H9 (cell line): ENCODE results near the gene LIM2. TPM values are rescaled to one million over a fixed set of nuclear protein-coding genes. Genes with fewer than 3 reads are reported as not detected.
A peak's percentile ranks its signal among the peaks of the same experiment; 100 is the strongest.

Source experiments
- DNase-seq: peaks from one replicate; pipeline ENCODE4 v3.0.0-alpha.2; 2017
- H2AFZ ChIP-seq: one replicate; pipeline ENCODE4 v1.6.1; 2013; ENCODE audit warnings: mild to moderate bottlenecking, low read length, control low read depth, moderate library complexity
- H2AK5ac ChIP-seq: 2 replicates; pipeline ENCODE4 v1.6.1; 2013; ENCODE audit warnings: low read length, control low read depth, mixed read lengths; ENCODE audit not compliant: insufficient read length
- H2BK120ac ChIP-seq: one replicate; pipeline ENCODE4 v1.6.1; 2013; ENCODE audit warnings: low read depth, mild to moderate bottlenecking, low read length, control low read depth, inconsistent platforms; ENCODE audit not compliant: poor library complexity, severe bottlenecking
- H2BK12ac ChIP-seq: 2 replicates; pipeline ENCODE4 v1.6.1; 2013; ENCODE audit warnings: low read length, control low read depth, mixed read lengths, low read depth; ENCODE audit not compliant: insufficient read length
- H2BK15ac ChIP-seq: 2 replicates; pipeline ENCODE4 v1.6.1; 2013; ENCODE audit warnings: low read depth, low read length, control low read depth
- H2BK20ac ChIP-seq: one replicate; pipeline ENCODE4 v1.6.1; 2013; ENCODE audit warnings: low read depth, mild to moderate bottlenecking, low read length, control low read depth, inconsistent platforms; ENCODE audit not compliant: poor library complexity, severe bottlenecking
- H2BK5ac ChIP-seq: 2 replicates; pipeline ENCODE4 v1.6.1; 2013; ENCODE audit warnings: low read length, control low read depth, mixed read lengths; ENCODE audit not compliant: insufficient read length
- H3K14ac ChIP-seq: 2 replicates; pipeline ENCODE4 v1.6.1; 2013; ENCODE audit warnings: low read length, control low read depth; ENCODE audit not compliant: insufficient read depth
- H3K18ac ChIP-seq: 2 replicates; pipeline ENCODE4 v1.6.1; 2013; ENCODE audit warnings: low read depth, mild to moderate bottlenecking, mixed read lengths, low read length, control low read depth; ENCODE audit not compliant: insufficient read length
- H3K23ac ChIP-seq: 2 replicates; pipeline ENCODE4 v1.6.1; 2013; ENCODE audit warnings: low read length, control low read depth, mixed read lengths, low read depth; ENCODE audit not compliant: insufficient read length
- H3K23me2 ChIP-seq: 2 replicates; pipeline ENCODE4 v1.6.1; 2013; ENCODE audit warnings: low read depth, mild to moderate bottlenecking, mixed read lengths, low read length, control low read depth; ENCODE audit not compliant: insufficient read length, poor library complexity, severe bottlenecking
- H3K27ac ChIP-seq: 2 replicates; pipeline ENCODE4 v1.5.1; 2013; ENCODE audit warnings: low read length, control low read depth, mixed read lengths, low read depth; ENCODE audit not compliant: insufficient read length
- H3K27me3 ChIP-seq: 2 replicates; pipeline ENCODE4 v1.6.1; 2013; ENCODE audit warnings: low read length, control low read depth, inconsistent platforms; ENCODE audit not compliant: insufficient read depth
- H3K4ac ChIP-seq: 2 replicates; pipeline ENCODE4 v1.6.1; 2013; ENCODE audit warnings: low read depth, mild to moderate bottlenecking, control low read depth, inconsistent platforms, low read length, moderate library complexity
- H3K4me1 ChIP-seq: 2 replicates; pipeline ENCODE4 v1.6.1; 2013; ENCODE audit warnings: low read length, control low read depth, inconsistent platforms; ENCODE audit not compliant: insufficient read depth
- H3K4me2 ChIP-seq: 2 replicates; pipeline ENCODE4 v1.6.1; 2013; ENCODE audit warnings: low read length, control low read depth, mixed read lengths; ENCODE audit not compliant: insufficient read length, insufficient read depth
- H3K56ac ChIP-seq: 2 replicates; pipeline ENCODE4 v1.6.1; 2013; ENCODE audit warnings: low read depth, mild to moderate bottlenecking, mixed read lengths, low read length, control low read depth; ENCODE audit not compliant: insufficient read length
- H3K79me1 ChIP-seq: 2 replicates; pipeline ENCODE4 v1.6.1; 2013; ENCODE audit warnings: low read depth, mild to moderate bottlenecking, moderate library complexity, low read length, control low read depth, inconsistent platforms; ENCODE audit not compliant: insufficient read depth, poor library complexity, severe bottlenecking
- H3K79me2 ChIP-seq: 2 replicates; pipeline ENCODE4 v1.6.1; 2013; ENCODE audit warnings: low read length, control low read depth, inconsistent platforms; ENCODE audit not compliant: insufficient read depth
- H3K9ac ChIP-seq: 2 replicates; pipeline ENCODE4 v1.6.1; 2013; ENCODE audit warnings: low read length, control low read depth, mixed read lengths; ENCODE audit not compliant: insufficient read length; ENCODE audit errors: extremely low read depth
- H3K9me3 ChIP-seq: one replicate; pipeline ENCODE4 v1.6.1; 2013; ENCODE audit warnings: low read depth, low read length, inconsistent platforms; ENCODE audit not compliant: control insufficient read depth
- H3T11ph ChIP-seq: one replicate; pipeline ENCODE4 v1.6.1; 2013; ENCODE audit warnings: mild to moderate bottlenecking, low read length, control low read depth, inconsistent platforms
- H4K20me1 ChIP-seq: one replicate; pipeline ENCODE4 v1.6.1; 2013; ENCODE audit not compliant: control insufficient read depth, insufficient read length, insufficient read depth
- H4K5ac ChIP-seq: 2 replicates; pipeline ENCODE4 v1.6.1; 2013; ENCODE audit warnings: low read depth, mild to moderate bottlenecking, mixed read lengths, low read length, control low read depth; ENCODE audit not compliant: insufficient read length
- H4K8ac ChIP-seq: replicated peaks from 2 replicates; pipeline ENCODE4 v1.6.1; 2013; ENCODE audit warnings: low read length, control low read depth, mixed read lengths, low read depth; ENCODE audit not compliant: insufficient read length
- H4K91ac ChIP-seq: 2 replicates; pipeline ENCODE4 v1.6.1; 2013; ENCODE audit warnings: low read depth, mild to moderate bottlenecking, moderate library complexity, mixed read lengths, low read length, control low read depth; ENCODE audit not compliant: insufficient read length
- H3K27ac Mint-ChIP-seq, 3 experiments: 2 replicates in 2 of 3; 3 replicates in 1 of 3; pipeline ENCODE4 v1.8.0; 2020 to 2021; ENCODE audit warnings: mixed read lengths in 3 of 3, mild to moderate bottlenecking in 1 of 3, moderate library complexity in 1 of 3
- H3K27me3 Mint-ChIP-seq: 2 replicates; pipeline ENCODE4 v1.8.0; 2021; ENCODE audit warnings: low read depth, mild to moderate bottlenecking, moderate library complexity, mixed read lengths
- H3K36me3 Mint-ChIP-seq, 3 experiments: 2 replicates in 2 of 3; 3 replicates in 1 of 3; pipeline ENCODE4 v1.8.0; 2020 to 2021; ENCODE audit warnings: low read depth in 3 of 3, mixed read lengths in 3 of 3; ENCODE audit not compliant: insufficient read depth in 1 of 3
- H3K4me1 Mint-ChIP-seq, 2 experiments: 2 replicates each; pipeline ENCODE4 v1.8.0; 2020; ENCODE audit warnings: mixed read lengths in 2 of 2
- H3K4me3 Mint-ChIP-seq, 2 experiments: 2 replicates in 1 of 2; 3 replicates in 1 of 2; pipeline ENCODE4 v1.8.0; 2020 to 2021; ENCODE audit warnings: mild to moderate bottlenecking in 2 of 2, mixed read lengths in 2 of 2, moderate library complexity in 1 of 2
- H3K9me3 Mint-ChIP-seq, 2 experiments: 2 replicates in 1 of 2; 3 replicates in 1 of 2; pipeline ENCODE4 v1.8.0; 2020; ENCODE audit warnings: mild to moderate bottlenecking in 2 of 2, mixed read lengths in 2 of 2, moderate library complexity in 1 of 2
- WGBS: extraction: QIAGEN DNeasy Blood & Tissue Kit; methylation state at CpG from one replicate; pipeline ENCODE4 v1.1.7; 2013; ENCODE audit warnings: missing lambda C conversion rate, low lambda C conversion rate, mixed read lengths; ENCODE audit not compliant: insufficient read length; ENCODE audit errors: extremely low coverage; 5-methylcytosine and 5-hydroxymethylcytosine counted together
- total RNA-seq: library from RNA; stranded (reverse); gene quantifications from 2 replicates; pipeline ENCODE4 v1.2.1, GENCODE V29; 2021
- TF ChIP-seq, protein P1 (sequence below): fragments of 200-600 bp; sonication (generic); conservative IDR thresholded peaks from 3 replicates; pipeline ENCODE4 v1.8.0; 2021; ENCODE audit warnings: antibody characterized with exemption, mild to moderate bottlenecking

Gene LIM2
- total RNA-seq, 1 experiment from 2014 or later, result not detected

DNA sequence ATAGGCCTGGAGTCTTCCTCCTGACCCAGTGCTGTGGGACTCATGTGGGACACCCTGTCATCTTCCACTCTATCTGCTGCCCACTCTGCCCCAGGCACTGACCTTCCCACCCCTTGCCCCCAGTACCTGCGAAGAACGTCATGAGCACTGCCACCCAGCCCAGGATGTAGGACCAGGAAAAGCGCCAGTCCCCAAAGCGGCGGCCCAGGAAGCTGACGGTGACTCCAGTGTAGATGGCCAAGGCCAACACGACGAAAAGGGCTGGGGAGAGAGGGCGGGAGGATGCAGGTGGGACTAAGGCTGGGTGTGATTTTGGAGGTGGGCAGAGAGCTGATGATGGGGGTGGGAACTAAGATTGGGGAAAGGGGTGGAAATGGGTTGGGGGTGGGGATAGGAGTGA lies 7.4 kb downstream of the LIM2 start:
- Histone ChIP-seq H3T11ph (no peak overlapping the region), H2BK15ac (no peak overlapping the region), H3K27me3 (no peaks in the 10 kb centered on the region), H3K4ac (no peak overlapping the region), H3K23me2 (no peaks in the 10 kb centered on the region), H3K23ac (no peak overlapping the region), H4K20me1 (no peaks in the 10 kb centered on the region), H4K5ac (no peak overlapping the region), H3K9ac (no peak overlapping the region), H2AFZ (no peak overlapping the region), H4K91ac (no peak overlapping the region), H2BK20ac (no peak overlapping the region), H3K79me2 (no peaks in the 10 kb centered on the region), H3K18ac (no peak overlapping the region), H4K8ac (no peak overlapping the region), H3K4me1 (no peaks in the 10 kb centered on the region), H2BK12ac (no peak overlapping the region), H3K27ac (no peak overlapping the region), H2AK5ac (no peak overlapping the region), H3K14ac (no peak overlapping the region), H3K56ac (no peak overlapping the region), H3K9me3 (peaks cover 10% of the 10 kb centered on the region), H2BK120ac (no peak overlapping the region), H3K4me2 (no peak overlapping the region), H2BK5ac (no peak overlapping the region), H3K79me1 (no peaks in the 10 kb centered on the region)
- peaks cover 0 to 13% (median 2%) of the 10 kb centered on the region in 3 experiments; a peak in 1 of 7 replicates for H3K36me3 Mint-ChIP-seq
- peaks cover 4% of the 10 kb centered on the region for H3K27me3 Mint-ChIP-seq
- no peak for DNase-seq
- H3K4me1 Mint-ChIP-seq, result peaks cover 3% of the 10 kb centered on the region in 2 experiments; a peak in 2 of 4 replicates
- H3K4me3 Mint-ChIP-seq, result no peak overlapping the region
- H3K27ac Mint-ChIP-seq, result peak overlapping the region in 1 of 3 experiments; percentile 77; a peak in 1 of 7 replicates
- H3K9me3 Mint-ChIP-seq, result peaks cover 25 to 26% of the 10 kb centered on the region in 2 experiments
- TF ChIP-seq, protein P1, sequence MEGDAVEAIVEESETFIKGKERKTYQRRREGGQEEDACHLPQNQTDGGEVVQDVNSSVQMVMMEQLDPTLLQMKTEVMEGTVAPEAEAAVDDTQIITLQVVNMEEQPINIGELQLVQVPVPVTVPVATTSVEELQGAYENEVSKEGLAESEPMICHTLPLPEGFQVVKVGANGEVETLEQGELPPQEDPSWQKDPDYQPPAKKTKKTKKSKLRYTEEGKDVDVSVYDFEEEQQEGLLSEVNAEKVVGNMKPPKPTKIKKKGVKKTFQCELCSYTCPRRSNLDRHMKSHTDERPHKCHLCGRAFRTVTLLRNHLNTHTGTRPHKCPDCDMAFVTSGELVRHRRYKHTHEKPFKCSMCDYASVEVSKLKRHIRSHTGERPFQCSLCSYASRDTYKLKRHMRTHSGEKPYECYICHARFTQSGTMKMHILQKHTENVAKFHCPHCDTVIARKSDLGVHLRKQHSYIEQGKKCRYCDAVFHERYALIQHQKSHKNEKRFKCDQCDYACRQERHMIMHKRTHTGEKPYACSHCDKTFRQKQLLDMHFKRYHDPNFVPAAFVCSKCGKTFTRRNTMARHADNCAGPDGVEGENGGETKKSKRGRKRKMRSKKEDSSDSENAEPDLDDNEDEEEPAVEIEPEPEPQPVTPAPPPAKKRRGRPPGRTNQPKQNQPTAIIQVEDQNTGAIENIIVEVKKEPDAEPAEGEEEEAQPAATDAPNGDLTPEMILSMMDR, result no peak
- no CpG with 5 or more reads among the region's 9 CpGs for WGBS
